Activated CD8-positive, alpha-beta memory T cell treated with anti-CD3 and anti-CD28 coated beads, Interleukin-2, amount 10 ng/mL, durations not matched to agents 7 days and 5 days (primary cell): ENCODE measurements around the gene RNF111. TPM values are rescaled to one million over a fixed set of nuclear protein-coding genes. Genes with fewer than 3 reads are reported as not detected.
"Not testable (repeated sequence)": the region's sequence is repeated elsewhere in the genome, so short reads cannot be mapped to it uniquely, and the experiment has no call there.

Experiments
- ATAC-seq: fragments of 150-1000 bp; cut with Tn5 transposase; one replicate; pipeline ENCODE4 v1.10.0; 2021; ENCODE audit warnings: moderate library complexity
- CTCF ChIA-PET: fragments of 350-600 bp; sonication (Branson Sonifier 250); formaldehyde crosslinking; loops from one replicate; lab custom pipeline; 2021; ENCODE audit warnings: antibody characterized with exemption; lab: Charles Lee
- DNase-seq: peaks from one replicate; pipeline ENCODE4 v3.0.0-alpha.2; 2020
- H3K27ac Mint-ChIP-seq: one replicate; pipeline ENCODE4 v1.8.0; 2021; ENCODE audit warnings: mild to moderate bottlenecking, mixed read lengths
- H3K27me3 Mint-ChIP-seq: one replicate; pipeline ENCODE4 v1.8.0; 2021; ENCODE audit warnings: mixed read lengths
- H3K36me3 Mint-ChIP-seq: one replicate; pipeline ENCODE4 v1.8.0; 2021; ENCODE audit warnings: mild to moderate bottlenecking, mixed read lengths
- H3K4me1 Mint-ChIP-seq: one replicate; pipeline ENCODE4 v1.8.0; 2021; ENCODE audit warnings: mixed read lengths
- H3K4me3 Mint-ChIP-seq: one replicate; pipeline ENCODE4 v1.8.0; 2021; ENCODE audit warnings: mild to moderate bottlenecking, moderate library complexity, mixed read lengths
- H3K9me3 Mint-ChIP-seq: one replicate; pipeline ENCODE4 v1.8.0; 2022; ENCODE audit warnings: low read depth, mixed read lengths
- total RNA-seq, 2 experiments: library from RNA; stranded (reverse); gene quantifications; one replicate each; pipeline ENCODE4 v1.2.3, GENCODE V29; 2021

RNF111 gene
- total RNA-seq, 2 experiments from 2014 or later, result 39.7 to 39.8 TPM

- Mint-ChIP-seq H3K27me3 (no peaks in the 10 kb centered on the region), H3K36me3 (peaks cover 29% of the 10 kb centered on the region), H3K4me1 (peaks cover 30% of the 10 kb centered on the region), H3K27ac (peak overlapping the region; percentile 98), H3K9me3 (no peaks in the 10 kb centered on the region), H3K4me3 (peak overlapping the region; percentile 93)
- CTCF ChIA-PET, result interaction anchor here (1.0 kb wide), 1 partner anchor 7 kb away, joined by 3 read pairs; no protein-coding TSS in a partner anchor
- DNase-seq, result no peak
- ATAC-seq, result no peak
These were observed 117.1 kb downstream of the RNF111 start for GRCh38 chr15:59104602-59104911.

GRCh38 chr15:59104912-59105732, 117.7 kb downstream of the RNF111 start, which contains the start of gene CCNB2:
CCNB2 (plus strand) TSS chr15:59105146; CDS start chr15:59105269, 123 bp downstream.
- H3K4me3 Mint-ChIP-seq, result peak within 1 kb of the TSS; percentile 93
- peaks cover 33% of the 10 kb centered on the region for H3K36me3 Mint-ChIP-seq
- peak; percentile 100 for ATAC-seq
- H3K27me3 Mint-ChIP-seq, result no peaks in the 10 kb centered on the region
- CTCF ChIA-PET, result interaction anchor here (1.0 to 1.7 kb wide), 2 partner anchors 8 to 125 kb away, joined by 3 to 4 read pairs; no protein-coding TSS in a partner anchor
- DNase-seq, result peak; percentile 93
- peaks cover 25% of the 10 kb centered on the region for H3K4me1 Mint-ChIP-seq
- H3K9me3 Mint-ChIP-seq, result no peaks in the 10 kb centered on the region
- peak within 1 kb of the TSS; percentile 98 for H3K27ac Mint-ChIP-seq

- no peaks in the 10 kb centered on the region for H3K9me3 Mint-ChIP-seq
- CTCF ChIA-PET, result interaction anchor here (1.1 to 1.7 kb wide), 3 partner anchors 32 to 152 kb away, joined by 4 read pairs; no protein-coding TSS in a partner anchor
- DNase-seq (no peak), ATAC-seq (no peak)
- H3K4me1 Mint-ChIP-seq, result peaks cover 31% of the 10 kb centered on the region
- peak overlapping the region; percentile 93 for H3K4me3 Mint-ChIP-seq
- H3K27me3 Mint-ChIP-seq, result no peaks in the 10 kb centered on the region
- H3K36me3 Mint-ChIP-seq, result peaks cover 39% of the 10 kb centered on the region
- H3K27ac Mint-ChIP-seq, result peak overlapping the region; percentile 98
These were observed 118.4 kb downstream of the RNF111 start for GRCh38 chr15:59105854-59106253.

GRCh38 chr15:59111251-59111650, 123.8 kb downstream of the RNF111 start:
- Mint-ChIP-seq H3K27me3 (no peaks in the 10 kb centered on the region), H3K27ac (no peak overlapping the region), H3K9me3 (no peaks in the 10 kb centered on the region), H3K4me3 (no peak overlapping the region), H3K4me1 (peaks cover 19% of the 10 kb centered on the region), H3K36me3 (peaks cover 68% of the 10 kb centered on the region)
- ATAC-seq, result no peak
- CTCF ChIA-PET, result interaction anchor here (0.7 to 1.7 kb wide), 2 partner anchors 53 to 131 kb away, joined by 3 to 5 read pairs; no protein-coding TSS in a partner anchor
- DNase-seq, result no peak

GRCh38 chr15:59115047-59115446, 127.6 kb downstream of the RNF111 start:
- H3K36me3 Mint-ChIP-seq, result peaks cover 71% of the 10 kb centered on the region
- ATAC-seq, result no peak
- H3K4me1 Mint-ChIP-seq, result peaks cover 8% of the 10 kb centered on the region

GRCh38 chr15:59116141-59116540, 128.7 kb downstream of the RNF111 start:
- ATAC-seq (no peak), DNase-seq (no peak)
- CTCF ChIA-PET, result interaction anchor here (0.6 to 1.0 kb wide), 2 partner anchors 9 to 200 kb away, joined by 3 read pairs; no protein-coding TSS in a partner anchor
- peaks cover 70% of the 10 kb centered on the region for H3K36me3 Mint-ChIP-seq
- peaks cover 2% of the 10 kb centered on the region for H3K4me1 Mint-ChIP-seq
- no peaks in the 10 kb centered on the region for H3K9me3 Mint-ChIP-seq
- no peak overlapping the region for H3K27ac Mint-ChIP-seq
- no peak overlapping the region for H3K4me3 Mint-ChIP-seq
- no peaks in the 10 kb centered on the region for H3K27me3 Mint-ChIP-seq

More at GRCh38 chr15:59115047-59115446, 127.6 kb downstream of the RNF111 start:
- Mint-ChIP-seq H3K9me3 (no peaks in the 10 kb centered on the region), H3K27me3 (no peaks in the 10 kb centered on the region), H3K27ac (no peak overlapping the region), H3K4me3 (no peak overlapping the region)
- no peak for DNase-seq
- CTCF ChIA-PET, result no interaction called here

GRCh38 chr15:59116771-59117170, 129.3 kb downstream of the RNF111 start:
- H3K27ac Mint-ChIP-seq, result no peak overlapping the region
- DNase-seq, result no peak
- peaks cover 69% of the 10 kb centered on the region for H3K36me3 Mint-ChIP-seq
- no peak for ATAC-seq
- H3K27me3 Mint-ChIP-seq, result no peaks in the 10 kb centered on the region
- H3K4me1 Mint-ChIP-seq, result peaks cover 2% of the 10 kb centered on the region
- CTCF ChIA-PET, result interaction anchor here (1.0 kb wide), 1 partner anchor 8 kb away, joined by 3 read pairs; no protein-coding TSS in a partner anchor
- H3K4me3 Mint-ChIP-seq, result no peak overlapping the region
- no peaks in the 10 kb centered on the region for H3K9me3 Mint-ChIP-seq

GRCh38 chr15:59119625-59120024, 132.2 kb downstream of the RNF111 start:
- Mint-ChIP-seq H3K4me1 (peaks cover 2% of the 10 kb centered on the region), H3K36me3 (peaks cover 77% of the 10 kb centered on the region)
- CTCF ChIA-PET, result interaction anchor here (0.7 kb wide), 1 partner anchor 43 kb away, joined by 3 read pairs; no protein-coding TSS in a partner anchor

GRCh38 chr15:59120937-59121336, 133.5 kb downstream of the RNF111 start:
- H3K4me1 Mint-ChIP-seq, result peaks cover 2% of the 10 kb centered on the region
- peaks cover 79% of the 10 kb centered on the region for H3K36me3 Mint-ChIP-seq
- H3K9me3 Mint-ChIP-seq, result no peaks in the 10 kb centered on the region
- H3K27me3 Mint-ChIP-seq, result no peaks in the 10 kb centered on the region
- no peak overlapping the region for H3K27ac Mint-ChIP-seq
- ATAC-seq (no peak), DNase-seq (no peak)
- CTCF ChIA-PET, result no interaction called here
- H3K4me3 Mint-ChIP-seq, result no peak overlapping the region

More at GRCh38 chr15:59119625-59120024, 132.2 kb downstream of the RNF111 start:
- Mint-ChIP-seq H3K9me3 (no peaks in the 10 kb centered on the region), H3K4me3 (no peak overlapping the region), H3K27me3 (no peaks in the 10 kb centered on the region), H3K27ac (no peak overlapping the region)
- ATAC-seq (no peak), DNase-seq (no peak)

- Mint-ChIP-seq H3K4me3 (no peak overlapping the region), H3K27me3 (no peaks in the 10 kb centered on the region), H3K27ac (no peak overlapping the region), H3K4me1 (peaks cover 4% of the 10 kb centered on the region), H3K9me3 (peaks cover 8% of the 10 kb centered on the region), H3K36me3 (peaks cover 81% of the 10 kb centered on the region)
- no peak for DNase-seq
- CTCF ChIA-PET, result interaction anchor here (0.7 to 2.3 kb wide), 4 partner anchors 8 to 404 kb away, joined by 3 to 7 read pairs (median 3); no protein-coding TSS in a partner anchor
- ATAC-seq, result no peak
These were observed 136.8 kb downstream of the RNF111 start for GRCh38 chr15:59124261-59124660.

- H3K27ac Mint-ChIP-seq, H3K27me3 Mint-ChIP-seq, DNase-seq, ATAC-seq, H3K4me1 Mint-ChIP-seq, H3K4me3 Mint-ChIP-seq: not testable (repeated sequence)
- H3K9me3 Mint-ChIP-seq, result peaks cover 10% of the 10 kb centered on the region
- H3K36me3 Mint-ChIP-seq, result peaks cover 89% of the 10 kb centered on the region
- CTCF ChIA-PET, result interaction anchor here (1.1 to 2.3 kb wide), 2 partner anchors 9 to 403 kb away, joined by 3 to 7 read pairs; no protein-coding TSS in a partner anchor
These were observed 138.2 kb downstream of the RNF111 start for GRCh38 chr15:59125683-59126082.

- CTCF ChIA-PET, H3K4me1 Mint-ChIP-seq, H3K27ac Mint-ChIP-seq, H3K4me3 Mint-ChIP-seq, DNase-seq, ATAC-seq, H3K27me3 Mint-ChIP-seq: not testable (repeated sequence)
- H3K36me3 Mint-ChIP-seq, result peaks cover 93% of the 10 kb centered on the region
- peaks cover 10% of the 10 kb centered on the region for H3K9me3 Mint-ChIP-seq
These were observed 139.8 kb downstream of the RNF111 start for GRCh38 chr15:59127255-59127654.

GRCh38 chr15:59131456-59131855, 144.0 kb downstream of the RNF111 start:
- DNase-seq, result no peak
- Mint-ChIP-seq H3K9me3 (peaks cover 10% of the 10 kb centered on the region), H3K36me3 (peaks cover 75% of the 10 kb centered on the region), H3K27me3 (no peaks in the 10 kb centered on the region), H3K27ac (no peak overlapping the region), H3K4me3 (no peak overlapping the region), H3K4me1 (peaks cover 2% of the 10 kb centered on the region)
- ATAC-seq, result no peak
- CTCF ChIA-PET, result no interaction called here
